Measurements from ENCODE around the gene IFI27L2. TPM values are rescaled to one million over a fixed set of nuclear protein-coding genes. Genes with fewer than 3 reads are reported as not detected.

IFI27L2 gene
- total and polyA plus RNA-seq, 2 of the 8 experiments (the other 6 are each of a cell fraction or from before 2014, with no cell fraction given), result 14.0 to 69.6 TPM

DNA sequence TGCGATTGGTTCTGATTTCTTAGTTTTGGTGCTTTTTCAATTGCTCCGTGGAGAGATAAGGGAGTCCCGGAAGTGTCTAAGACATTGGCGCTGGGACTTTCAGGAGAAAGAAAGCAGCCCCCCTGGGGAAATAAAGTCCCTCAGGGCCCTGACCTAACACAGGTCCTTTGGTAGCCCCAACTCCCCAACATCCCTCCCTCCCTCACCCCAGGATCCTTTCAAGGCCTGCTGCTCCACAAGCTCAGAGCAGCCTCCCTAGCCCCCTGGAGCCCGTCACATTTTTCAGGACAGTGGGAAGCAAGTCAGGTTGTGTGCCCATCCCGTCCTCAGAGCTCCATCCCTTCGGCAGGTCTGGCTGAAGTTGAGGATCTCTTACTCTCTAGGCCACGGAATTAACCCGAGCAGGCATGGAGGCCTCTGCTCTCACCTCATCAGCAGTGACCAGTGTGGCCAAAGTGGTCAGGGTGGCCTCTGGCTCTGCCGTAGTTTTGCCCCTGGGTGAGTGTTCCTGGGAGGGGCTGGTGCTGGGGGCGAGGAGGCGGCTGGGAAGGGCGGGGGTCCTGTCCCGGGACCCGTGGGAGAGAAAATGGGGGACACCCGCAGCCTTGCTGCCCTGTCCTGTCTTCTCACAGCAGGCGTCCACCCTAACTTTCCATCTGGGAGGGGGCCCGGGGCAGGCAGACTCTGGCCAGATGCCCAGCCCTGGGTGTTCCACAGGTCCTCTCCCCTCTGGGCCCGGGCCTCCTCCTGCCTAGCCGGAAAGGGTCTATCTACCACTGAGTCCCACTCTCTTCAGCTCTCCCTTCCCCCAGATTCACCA, 17.9 kb downstream of the IFI27L2 start:
- no peak overlapping the region for H2BK12ac ChIP-seq (ENCODE audit: low read depth, low read length)
- no peak overlapping the region for H2BK20ac ChIP-seq (ENCODE audit: low read length)
- ChIA-PET CTCF (ENCODE audit: partially characterized antibody) (interaction anchor here (0.7 to 2.4 kb wide), 6 partner anchors 11 to 69 kb away, joined by 3 to 15 read pairs (median 5); no protein-coding TSS in a partner anchor), POLR2A (ENCODE audit: partially characterized antibody) (interaction anchor here (1.4 kb wide), 1 partner anchor 12 kb away, joined by 4 read pairs; no protein-coding TSS in a partner anchor)
- no peak overlapping the region for H3K4me2 ChIP-seq (ENCODE audit: insufficient read depth in 1 of 2, low read depth in 2 of 2, low read length in 2 of 2)
- no peak overlapping the region for H3K14ac ChIP-seq (ENCODE audit: insufficient read length)
- H3K4me1 ChIP-seq (replicated peaks in 1 of 4; ENCODE audit: control insufficient read depth in 3 of 4, insufficient read depth in 4 of 4, low read length in 3 of 4), result peaks cover 0 to 5% (median under 1%) of the 10 kb centered on the region in 4 experiments; a peak in 2 of 7 replicates
- H4K91ac ChIP-seq (replicated peaks; ENCODE audit: insufficient read length, low read length), result no peak overlapping the region
- DNase-seq (ENCODE audit: low read depth in 1 of 2, low spot score in 2 of 2) (no peak), FAIRE-seq (no peak)
- no peak overlapping the region for H3K56ac ChIP-seq (replicated peaks; ENCODE audit: insufficient read length, low read depth, low read length)
- no peak overlapping the region for H2BK15ac ChIP-seq (ENCODE audit: low read length)
- H3K23me2 ChIP-seq (ENCODE audit: low read depth, low read length), result no peaks in the 10 kb centered on the region
- no peaks in the 10 kb centered on the region for H3K79me1 ChIP-seq (ENCODE audit: low read depth, low read length)
- no peak overlapping the region for H4K5ac ChIP-seq (ENCODE audit: insufficient read length, low read depth, low read length)
- no peak overlapping the region for H2BK5ac ChIP-seq (ENCODE audit: low read depth, low read length)
- H3K9ac ChIP-seq (replicated peaks in 1 of 4; ENCODE audit: extremely low read depth in 1 of 4, low read depth in 3 of 4, low read length in 3 of 4), result no peak overlapping the region
- no peaks in the 10 kb centered on the region for H3K79me2 ChIP-seq (ENCODE audit: control insufficient read depth in 1 of 2, insufficient read depth in 2 of 2, low read length in 2 of 2)
- H3K4ac ChIP-seq (replicated peaks; ENCODE audit: insufficient read length, low read depth, low read length), result no peak overlapping the region
- no peak overlapping the region for H4K8ac ChIP-seq (ENCODE audit: extremely low read depth, insufficient read depth, low read length)
- no peak overlapping the region for H3K27ac ChIP-seq (ENCODE audit: low read depth, low read length)
- no peak overlapping the region for H3K4me3 ChIP-seq (ENCODE audit: extremely low read depth in 1 of 4, insufficient read depth in 2 of 4, low read depth in 3 of 4, low read length in 4 of 4)
- H3K18ac ChIP-seq (ENCODE audit: extremely low read depth, low read length), result no peak overlapping the region
- H3K27me3 ChIP-seq (replicated peaks in 1 of 4; ENCODE audit: control insufficient read depth in 3 of 4, extremely low read depth in 1 of 4, insufficient read depth in 3 of 4, low read length in 3 of 4), result no peaks in the 10 kb centered on the region
- H2BK120ac ChIP-seq (replicated peaks; ENCODE audit: low read depth, low read length), result no peak overlapping the region
- no peaks in the 10 kb centered on the region for H4K20me1 ChIP-seq (replicated peaks in 1 of 2; ENCODE audit: control insufficient read depth in 1 of 2, insufficient read depth in 2 of 2, low read length in 2 of 2)
- H3K9me3 ChIP-seq (ENCODE audit: insufficient read depth in 2 of 2, low read depth in 1 of 2, low read length in 1 of 2), result no peaks in the 10 kb centered on the region
- no peak overlapping the region for H3K23ac ChIP-seq (ENCODE audit: insufficient read length)
- H2AFZ ChIP-seq (ENCODE audit: low read length), result no peak overlapping the region
- 88% methylated on average over 19 of the region's 20 CpGs; no CpG with 5 or more reads in 1 of the 2 experiments for WGBS, 2 experiments (ENCODE audit: extremely low coverage in 1 of 2, insufficient coverage in 1 of 2, insufficient read length in 1 of 2, insufficient replicate concordance in 2 of 2, low coverage in 1 of 2, low lambda C conversion rate in 2 of 2, missing lambda C conversion rate in 1 of 2)
- H2AK5ac ChIP-seq (ENCODE audit: low read depth, low read length), result no peak overlapping the region
- no peaks in the 10 kb centered on the region for H3K36me3 ChIP-seq (ENCODE audit: control insufficient read depth in 2 of 4, insufficient read depth in 4 of 4, low read length in 3 of 4)
- TF ChIP-seq EZH2 (IDR thresholded peaks at IDR 0.05; ENCODE audit: low read depth, low read length, severe bottlenecking) (no peak), RAD21 (IDR thresholded peaks at IDR 0.05 in 1 of 2, conservative IDR thresholded peaks at IDR 0.05 in 1 of 2; ENCODE audit: low read depth in 2 of 2, low read length in 2 of 2) (no peak), MAFK (IDR thresholded peaks at IDR 0.05; ENCODE audit: low read depth, low read length) (no peak), NRF1 (IDR thresholded peaks at IDR 0.05; ENCODE audit: low read depth, low read length) (no peak), EP300 (IDR thresholded peaks at IDR 0.05; ENCODE audit: borderline replicate concordance in 1 of 2, low read depth in 2 of 2, low read length in 2 of 2) (no peak), TBP (IDR thresholded peaks at IDR 0.05; ENCODE audit: low read depth, low read length) (no peak)
- TF ChIP-seq, protein P1, sequence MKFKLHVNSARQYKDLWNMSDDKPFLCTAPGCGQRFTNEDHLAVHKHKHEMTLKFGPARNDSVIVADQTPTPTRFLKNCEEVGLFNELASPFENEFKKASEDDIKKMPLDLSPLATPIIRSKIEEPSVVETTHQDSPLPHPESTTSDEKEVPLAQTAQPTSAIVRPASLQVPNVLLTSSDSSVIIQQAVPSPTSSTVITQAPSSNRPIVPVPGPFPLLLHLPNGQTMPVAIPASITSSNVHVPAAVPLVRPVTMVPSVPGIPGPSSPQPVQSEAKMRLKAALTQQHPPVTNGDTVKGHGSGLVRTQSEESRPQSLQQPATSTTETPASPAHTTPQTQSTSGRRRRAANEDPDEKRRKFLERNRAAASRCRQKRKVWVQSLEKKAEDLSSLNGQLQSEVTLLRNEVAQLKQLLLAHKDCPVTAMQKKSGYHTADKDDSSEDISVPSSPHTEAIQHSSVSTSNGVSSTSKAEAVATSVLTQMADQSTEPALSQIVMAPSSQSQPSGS (IDR thresholded peaks at IDR 0.05; ENCODE audit: low read length), result no peak
